Naive B cell (primary cell): ENCODE measurements around the gene MYH9. TPM values are rescaled to one million over a fixed set of nuclear protein-coding genes. Genes with fewer than 3 reads are reported as not detected.

Experiments
- ATAC-seq, 2 donors: fragments of 150-1000 bp; cut with Tn5 transposase; 2 replicates each; pipeline ENCODE4 v1.10.0; 2021; ENCODE audit warnings: low read depth in 2 of 2, mild to moderate bottlenecking in 2 of 2, moderate library complexity in 2 of 2
- DNase-seq: peaks from one replicate; pipeline ENCODE4 v3.0.0; 2022
- H3K27ac Mint-ChIP-seq, 6 donors: one replicate each; pipeline ENCODE4 v1.8.0; 2020 to 2022; ENCODE audit warnings: mild to moderate bottlenecking in 6 of 6, mixed read lengths in 6 of 6, moderate library complexity in 5 of 6, inconsistent platforms in 2 of 6
- H3K27me3 Mint-ChIP-seq, 3 donors: one replicate each; pipeline ENCODE4 v1.8.0; 2021 to 2022; ENCODE audit warnings: mixed read lengths in 3 of 3, mild to moderate bottlenecking in 1 of 3
- H3K36me3 Mint-ChIP-seq, 2 donors: one replicate each; pipeline ENCODE4 v1.8.0; 2020 to 2022; ENCODE audit warnings: mixed read lengths in 2 of 2, inconsistent platforms in 1 of 2, mild to moderate bottlenecking in 1 of 2
- H3K4me1 Mint-ChIP-seq, 3 donors: one replicate each; pipeline ENCODE4 v1.8.0; 2020 to 2022; ENCODE audit warnings: mixed read lengths in 3 of 3, inconsistent platforms in 1 of 3, mild to moderate bottlenecking in 1 of 3, moderate library complexity in 1 of 3
- H3K4me3 Mint-ChIP-seq, 8 donors: one replicate each; pipeline ENCODE4 v1.8.0; 2020 to 2022; ENCODE audit warnings: mild to moderate bottlenecking in 8 of 8, mixed read lengths in 8 of 8, moderate library complexity in 8 of 8, inconsistent platforms in 2 of 8
- H3K9me3 Mint-ChIP-seq, 7 donors: one replicate each; pipeline ENCODE4 v1.8.0; 2020 to 2022; ENCODE audit warnings: mixed read lengths in 7 of 7, mild to moderate bottlenecking in 5 of 7, inconsistent platforms in 2 of 7, moderate library complexity in 1 of 7
- polyA plus RNA-seq, 6 donors: library from polyadenylated mRNA; unstranded; fragments of 300-500 nt; fragmentation: Illumina TruSeq; gene quantifications; one replicate each; pipeline ENCODE4 v1.2.3, GENCODE V29; 2021; ENCODE audit warnings: low read depth in 6 of 6

Gene MYH9
- polyA plus RNA-seq, 6 donors from 2014 or later: 17.3 to 255 (median 64.5) TPM

GRCh38 chr22:36352803-36353507 lies 34.8 kb downstream of the MYH9 start:
- H3K4me3 Mint-ChIP-seq: peak overlapping the region in 3 of 8 donors; percentile 22 to 55 (median 37)
- H3K36me3 Mint-ChIP-seq: peaks cover 0 to 6% of the 10 kb centered on the region in 2 donors
- no peak for DNase-seq
- H3K9me3 Mint-ChIP-seq: no peaks in the 10 kb centered on the region
- H3K27me3 Mint-ChIP-seq: no peaks in the 10 kb centered on the region
- H3K4me1 Mint-ChIP-seq: peaks cover 61 to 90% (median 87%) of the 10 kb centered on the region in 3 donors
- ATAC-seq: no peak
- H3K27ac Mint-ChIP-seq: peak overlapping the region; percentile 41 to 92 (median 84)

GRCh38 chr22:36351921-36352802 lies 35.6 kb downstream of the MYH9 start:
- DNase-seq (no peak), ATAC-seq (no peak)
- no peaks in the 10 kb centered on the region for H3K27me3 Mint-ChIP-seq
- H3K36me3 Mint-ChIP-seq: peaks cover 0 to 6% of the 10 kb centered on the region in 2 donors
- peak overlapping the region in 5 of 6 donors; percentile 34 to 92 (median 85) for H3K27ac Mint-ChIP-seq
- peaks cover 53 to 89% (median 79%) of the 10 kb centered on the region in 3 donors for H3K4me1 Mint-ChIP-seq
- H3K9me3 Mint-ChIP-seq: no peaks in the 10 kb centered on the region
- peak overlapping the region in 1 of 8 donors; percentile 37 for H3K4me3 Mint-ChIP-seq

- peak overlapping the region in 2 of 8 donors; percentile 46 to 51 for H3K4me3 Mint-ChIP-seq
- DNase-seq: no peak
Measured at GRCh38 chr22:36350751-36351594, 36.8 kb downstream of the MYH9 start.

GRCh38 chr22:36349726-36350125 lies 38.0 kb downstream of the MYH9 start:
- no peaks in the 10 kb centered on the region for H3K9me3 Mint-ChIP-seq
- DNase-seq (no peak), ATAC-seq (no peak)
- peaks cover 0 to 6% of the 10 kb centered on the region in 2 donors for H3K36me3 Mint-ChIP-seq
- no peaks in the 10 kb centered on the region for H3K27me3 Mint-ChIP-seq
- peak overlapping the region in 1 of 8 donors; percentile 39 for H3K4me3 Mint-ChIP-seq
- H3K27ac Mint-ChIP-seq: peak overlapping the region; percentile 10 to 90 (median 35)
- peaks cover 31 to 78% (median 64%) of the 10 kb centered on the region in 3 donors for H3K4me1 Mint-ChIP-seq

More at GRCh38 chr22:36350751-36351594, 36.8 kb downstream of the MYH9 start:
- no peaks in the 10 kb centered on the region for H3K27me3 Mint-ChIP-seq
- peaks cover 43 to 83% (median 68%) of the 10 kb centered on the region in 3 donors for H3K4me1 Mint-ChIP-seq
- peaks cover 0 to 6% of the 10 kb centered on the region in 2 donors for H3K36me3 Mint-ChIP-seq
- ATAC-seq: no peak
- peak overlapping the region in 5 of 6 donors; percentile 70 to 95 (median 90) for H3K27ac Mint-ChIP-seq
- no peaks in the 10 kb centered on the region for H3K9me3 Mint-ChIP-seq

- Mint-ChIP-seq H3K27me3 (no peaks in the 10 kb centered on the region), H3K27ac (peak overlapping the region in 4 of 6 donors; percentile 77 to 90 (median 88)), H3K4me3 (no peak overlapping the region), H3K36me3 (peaks cover 0 to 6% of the 10 kb centered on the region in 2 donors), H3K9me3 (no peaks in the 10 kb centered on the region), H3K4me1 (peaks cover 36 to 78% (median 64%) of the 10 kb centered on the region in 3 donors)
- no peak for DNase-seq
- no peak for ATAC-seq
Measured at GRCh38 chr22:36348760-36349159, 39.0 kb downstream of the MYH9 start.

DNA sequence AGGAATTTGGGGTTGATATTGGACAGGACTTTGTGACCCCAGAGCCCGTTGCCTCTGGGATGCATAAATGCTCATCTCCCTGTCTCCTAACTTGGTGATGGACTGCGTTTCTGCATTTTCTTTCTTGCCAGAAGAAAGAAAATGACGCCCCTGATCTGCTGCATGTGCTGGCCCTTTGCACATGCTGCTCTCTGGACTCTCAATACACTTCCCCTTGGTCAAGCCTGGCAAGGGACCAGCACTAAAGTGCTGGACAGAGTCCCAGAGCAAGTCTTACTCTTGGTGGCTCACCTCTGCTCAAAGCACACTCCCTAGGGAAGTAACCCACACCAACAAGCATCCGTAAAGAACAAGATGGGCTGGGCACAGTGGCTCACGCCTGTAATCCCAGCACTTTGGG lies 40.7 kb downstream of the MYH9 start:
- H3K36me3 Mint-ChIP-seq: peaks cover 0 to 6% of the 10 kb centered on the region in 2 donors
- DNase-seq (no peak), ATAC-seq (no peak)
- H3K4me3 Mint-ChIP-seq: no peak overlapping the region
- H3K27me3 Mint-ChIP-seq: no peaks in the 10 kb centered on the region
- H3K9me3 Mint-ChIP-seq: no peaks in the 10 kb centered on the region
- peak overlapping the region in 2 of 6 donors; percentile 26 to 70 for H3K27ac Mint-ChIP-seq
- peaks cover 31 to 71% (median 58%) of the 10 kb centered on the region in 3 donors for H3K4me1 Mint-ChIP-seq

DNA sequence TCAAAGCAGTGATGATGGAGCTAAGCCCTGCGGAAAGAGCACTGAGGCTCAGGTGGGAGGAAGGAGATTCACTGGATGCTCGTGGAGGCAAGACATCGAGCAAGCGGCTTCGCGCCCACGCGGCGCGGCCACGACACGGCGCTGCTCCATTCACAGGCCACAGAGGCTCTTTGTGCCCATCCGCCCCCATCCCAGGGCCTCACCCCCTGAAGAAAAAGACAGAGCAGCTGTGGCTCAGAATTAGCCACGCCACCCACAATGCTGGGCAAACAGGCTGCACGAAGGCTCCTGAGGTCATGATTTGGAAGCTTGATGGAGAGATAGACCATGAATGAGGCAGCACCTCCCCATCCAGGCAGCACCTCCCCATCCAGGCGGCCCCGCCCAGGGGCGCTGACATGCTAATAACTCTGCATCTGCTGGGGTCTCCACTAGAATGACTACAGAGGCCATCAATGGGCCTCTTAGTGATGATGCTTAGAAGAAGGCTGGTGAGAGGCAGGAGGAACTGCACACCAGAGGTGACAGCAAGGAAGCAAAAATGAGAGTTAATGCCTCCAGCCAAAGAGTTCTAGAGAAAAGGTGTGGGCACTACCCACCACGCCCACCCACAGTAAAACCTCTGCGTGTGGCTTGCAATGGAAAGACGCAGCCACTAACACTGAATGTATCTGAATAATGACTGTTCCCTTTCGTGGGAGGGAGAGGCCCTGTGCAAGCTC lies 43.5 kb downstream of the MYH9 start:
- Mint-ChIP-seq H3K9me3 (no peaks in the 10 kb centered on the region), H3K36me3 (peaks cover 14 to 18% of the 10 kb centered on the region in 2 donors), H3K4me3 (no peak overlapping the region), H3K27me3 (no peaks in the 10 kb centered on the region), H3K27ac (peak overlapping the region in 5 of 6 donors; percentile 63 to 81 (median 68)), H3K4me1 (peaks cover 30 to 52% (median 46%) of the 10 kb centered on the region in 3 donors)
- ATAC-seq (no peak), DNase-seq (no peak)

GRCh38 chr22:36343720-36344105 lies 44.1 kb downstream of the MYH9 start:
- no peak overlapping the region for H3K4me3 Mint-ChIP-seq
- H3K27me3 Mint-ChIP-seq: no peaks in the 10 kb centered on the region
- ATAC-seq: no peak
- peaks cover 15 to 22% of the 10 kb centered on the region in 2 donors for H3K36me3 Mint-ChIP-seq
- peak overlapping the region in 5 of 6 donors; percentile 24 to 78 (median 62) for H3K27ac Mint-ChIP-seq
- no peaks in the 10 kb centered on the region for H3K9me3 Mint-ChIP-seq
- no peak for DNase-seq
- H3K4me1 Mint-ChIP-seq: peaks cover 26 to 50% (median 45%) of the 10 kb centered on the region in 3 donors

GRCh38 chr22:36343070-36343719 lies 44.6 kb downstream of the MYH9 start:
- H3K27ac Mint-ChIP-seq: peak overlapping the region in 4 of 6 donors; percentile 18 to 89 (median 52)
- peaks cover 15 to 22% of the 10 kb centered on the region in 2 donors for H3K36me3 Mint-ChIP-seq
- H3K4me3 Mint-ChIP-seq: no peak overlapping the region
- ATAC-seq: no peak
- no peaks in the 10 kb centered on the region for H3K27me3 Mint-ChIP-seq
- no peak for DNase-seq
- peaks cover 26 to 50% (median 45%) of the 10 kb centered on the region in 3 donors for H3K4me1 Mint-ChIP-seq
- H3K9me3 Mint-ChIP-seq: no peaks in the 10 kb centered on the region

GRCh38 chr22:36341640-36342041 lies 46.1 kb downstream of the MYH9 start:
- no peak for DNase-seq
- ATAC-seq: no peak
- Mint-ChIP-seq H3K27me3 (no peaks in the 10 kb centered on the region), H3K27ac (peak overlapping the region in 2 of 6 donors; percentile 15 to 51), H3K9me3 (no peaks in the 10 kb centered on the region), H3K36me3 (peaks cover 22 to 27% of the 10 kb centered on the region in 2 donors), H3K4me3 (no peak overlapping the region), H3K4me1 (peaks cover 34 to 58% (median 56%) of the 10 kb centered on the region in 3 donors)

- H3K9me3 Mint-ChIP-seq: no peaks in the 10 kb centered on the region
- H3K27ac Mint-ChIP-seq: peak overlapping the region in 4 of 6 donors; percentile 39 to 91 (median 62)
- ATAC-seq (no peak), DNase-seq (no peak)
- H3K4me3 Mint-ChIP-seq: peak overlapping the region in 1 of 8 donors; percentile 65
- H3K27me3 Mint-ChIP-seq: no peaks in the 10 kb centered on the region
- peaks cover 39 to 60% (median 59%) of the 10 kb centered on the region in 3 donors for H3K4me1 Mint-ChIP-seq
- peaks cover 27 to 31% of the 10 kb centered on the region in 2 donors for H3K36me3 Mint-ChIP-seq
Measured at GRCh38 chr22:36340621-36341020, 47.1 kb downstream of the MYH9 start.
